Suppressor macrophage treated with lipopolysaccharide for 1 hour (primary cell): Measurements from ENCODE around the gene ACADM.
"Not testable (repeated sequence)": the region's sequence is repeated elsewhere in the genome, so short reads cannot be mapped to it uniquely, and the experiment has no call there.

Experiments
- DNase-seq, 3 donors: peaks; one replicate each; pipeline ENCODE4 v3.0.0-alpha.2; 2020 to 2022

Gene ACADM

GRCh38 chr1:75796376-75797272 lies 72.1 kb downstream of the ACADM start, which contains the start of gene MSH4:
Gene MSH4, plus strand, starts transcription at chr1:75796882. Its CDS starts 104 bp downstream, at chr1:75796986.
- DNase-seq: no peak

DNA sequence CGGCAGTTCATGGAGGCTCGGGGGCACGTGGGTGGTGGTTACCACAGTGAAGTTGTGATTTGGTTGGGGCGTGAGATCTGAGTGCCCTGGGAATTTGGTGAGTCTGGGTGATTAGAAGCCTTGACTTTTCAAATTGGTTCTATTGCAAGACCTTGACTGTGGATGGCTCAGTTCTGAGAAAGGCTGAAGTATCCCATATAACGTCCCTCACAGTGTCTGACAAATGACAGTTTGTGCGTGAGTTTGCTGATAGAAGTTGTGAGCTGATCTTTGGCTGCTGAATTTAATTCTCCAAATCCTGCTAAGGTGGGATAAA lies 72.7 kb downstream of the ACADM start:
- DNase-seq: no peak

- no peak for DNase-seq
Measured at GRCh38 chr1:75797606-75798216, 73.2 kb downstream of the ACADM start.

DNA sequence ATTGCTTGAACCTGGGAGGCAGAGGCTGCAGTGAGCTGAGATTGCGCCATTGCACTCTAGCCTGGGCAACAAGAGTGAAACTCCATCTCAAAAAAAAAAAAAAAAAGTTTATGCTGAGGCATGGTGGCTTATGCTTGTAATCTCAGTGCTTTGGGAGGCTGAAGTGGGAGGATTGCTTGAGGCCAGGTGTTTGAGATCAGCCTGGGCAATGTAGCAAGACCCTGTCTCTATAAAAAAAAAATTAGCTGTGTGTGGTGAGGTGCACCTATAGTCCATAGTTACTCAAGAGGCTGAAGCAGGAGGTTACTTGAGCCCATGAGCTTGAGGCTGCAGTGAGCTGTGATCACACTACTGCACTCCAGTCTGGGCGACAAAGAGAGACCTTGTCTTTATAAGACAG lies 77.0 kb downstream of the ACADM start:
- not testable (repeated sequence) for DNase-seq

GRCh38 chr1:75808921-75809320 lies 84.4 kb downstream of the ACADM start:
- no peak for DNase-seq

DNA sequence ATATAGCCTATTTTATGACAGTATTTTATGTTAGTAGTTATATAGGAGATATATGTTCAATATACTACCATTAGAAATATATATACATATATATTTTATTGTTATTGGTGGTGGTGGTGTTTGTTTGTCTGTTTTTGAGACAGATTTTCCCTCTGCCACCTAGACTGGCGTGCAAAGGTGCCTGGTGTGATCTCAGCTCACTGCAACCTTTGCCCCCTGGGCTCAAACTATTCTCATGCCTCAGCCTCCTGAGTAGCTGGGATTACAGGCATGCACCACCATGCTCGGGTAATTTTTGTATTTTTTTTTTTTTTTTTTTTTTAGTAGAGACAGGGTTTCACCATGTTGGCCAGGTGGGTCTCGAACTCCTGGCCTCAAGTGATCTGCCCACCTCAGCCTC lies 85.6 kb downstream of the ACADM start:
- DNase-seq: not testable (repeated sequence)

GRCh38 chr1:75811211-75811981 lies 86.9 kb downstream of the ACADM start:
- DNase-seq: no peak

DNA sequence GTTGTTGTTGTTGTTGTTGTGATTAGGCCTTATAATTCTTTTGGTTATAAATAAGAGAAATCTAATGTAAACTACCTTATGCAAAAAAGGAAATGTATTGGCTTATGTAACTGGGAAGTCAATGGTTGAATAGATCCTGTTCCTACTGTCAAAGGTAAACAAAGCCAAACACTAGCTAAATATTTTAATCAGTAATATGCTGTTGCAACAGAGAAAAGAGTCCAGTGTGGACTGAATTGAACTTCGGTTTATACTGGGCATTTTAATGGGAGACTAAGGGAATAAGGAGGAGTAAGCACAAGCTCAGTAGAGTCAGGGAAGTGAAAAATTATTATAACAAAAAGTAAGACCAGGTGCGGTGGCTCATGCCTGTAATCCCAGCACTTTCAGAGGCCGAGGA lies 87.6 kb downstream of the ACADM start:
- DNase-seq: no peak
